Measurements from ENCODE around the gene ANKRD33.
A peak's percentile ranks its signal among the peaks of the same experiment; 100 is the strongest.

ANKRD33 gene

DNA sequence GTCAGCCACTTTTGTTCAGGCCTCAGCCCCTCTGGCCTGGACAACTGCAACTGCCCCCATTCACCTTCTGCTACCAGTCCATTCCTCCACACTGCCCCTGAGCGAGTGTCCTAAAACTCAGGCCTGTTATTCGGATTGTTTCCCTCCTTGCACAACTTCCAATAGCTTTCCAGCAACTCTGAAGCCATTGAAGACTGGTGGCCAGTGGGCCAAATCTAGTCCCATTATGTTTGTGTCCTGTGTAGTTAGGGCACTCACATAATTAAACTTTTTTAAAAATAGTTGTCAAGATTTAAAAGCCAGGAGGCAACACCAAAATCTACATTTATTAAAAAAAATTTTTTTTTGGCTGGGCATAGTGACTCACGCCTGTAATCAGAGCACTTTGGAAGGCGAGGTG lies 21.6 kb upstream of the ANKRD33 start:
- H3K9me3 ChIP-seq (ENCODE audit: low read length) = no peaks in the 10 kb centered on the region
- H3K36me3 ChIP-seq (ENCODE audit: insufficient read depth, low read length) = no peaks in the 10 kb centered on the region
- no peaks in the 10 kb centered on the region for H3K27me3 ChIP-seq (ENCODE audit: insufficient read depth, low read length)
- H3K4me3 ChIP-seq (ENCODE audit: low read length) = no peak overlapping the region
- peaks cover 52% of the 10 kb centered on the region for H3K4me1 ChIP-seq (ENCODE audit: insufficient read depth, low read length)
- no peak overlapping the region for H2AFZ ChIP-seq (ENCODE audit: low read depth, low read length)

DNA sequence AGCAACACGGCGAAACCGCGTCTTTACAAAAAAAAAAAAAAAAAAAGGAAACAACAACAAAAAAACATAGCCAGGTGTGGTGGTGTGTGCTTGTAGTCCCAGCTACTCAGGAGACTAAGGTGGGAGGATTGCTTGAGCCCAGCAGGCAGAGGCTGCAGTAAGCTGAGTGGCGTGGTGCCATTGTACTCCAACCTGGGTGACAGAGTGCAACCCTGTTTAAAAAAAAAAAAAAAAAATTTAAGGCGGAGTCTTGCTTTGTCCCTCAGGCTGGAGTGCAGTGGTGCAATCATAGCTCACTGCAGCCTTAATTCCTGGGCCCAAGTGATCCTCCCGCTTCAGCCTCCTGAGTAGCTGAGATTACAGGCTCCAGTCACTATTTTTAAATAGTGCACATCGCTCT lies 21.1 kb upstream of the ANKRD33 start:
- no peak overlapping the region for H3K4me3 ChIP-seq (ENCODE audit: low read length)
- H3K36me3 ChIP-seq (ENCODE audit: insufficient read depth, low read length) = no peaks in the 10 kb centered on the region
- H3K4me1 ChIP-seq (ENCODE audit: insufficient read depth, low read length) = peaks cover 57% of the 10 kb centered on the region
- H3K9me3 ChIP-seq (ENCODE audit: low read length) = no peaks in the 10 kb centered on the region
- no peaks in the 10 kb centered on the region for H3K27me3 ChIP-seq (ENCODE audit: insufficient read depth, low read length)
- H2AFZ ChIP-seq (ENCODE audit: low read depth, low read length) = no peak overlapping the region

DNA sequence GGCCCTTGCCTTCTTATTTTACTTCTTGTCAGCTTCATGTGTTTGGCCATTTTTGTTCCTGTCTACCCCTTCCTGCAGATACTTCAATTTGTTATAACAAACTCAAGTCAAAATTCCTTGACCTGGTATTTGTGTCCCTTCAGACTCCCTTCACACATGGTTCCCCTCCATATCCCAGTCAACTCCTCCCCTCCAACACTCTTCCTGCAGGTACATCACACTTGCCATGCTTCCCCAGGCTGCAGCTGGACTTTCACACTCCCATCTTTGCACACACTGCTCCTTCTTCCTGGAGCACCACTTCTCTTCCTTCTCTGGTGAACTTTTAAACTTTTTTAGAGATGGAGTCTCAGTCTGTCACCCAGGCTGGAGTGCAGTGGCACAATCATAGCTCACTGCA lies 20.5 kb upstream of the ANKRD33 start:
- H3K27me3 ChIP-seq (ENCODE audit: insufficient read depth, low read length) = no peaks in the 10 kb centered on the region
- no peak overlapping the region for H3K4me3 ChIP-seq (ENCODE audit: low read length)
- H3K36me3 ChIP-seq (ENCODE audit: insufficient read depth, low read length) = no peaks in the 10 kb centered on the region
- H3K9me3 ChIP-seq (ENCODE audit: low read length) = no peaks in the 10 kb centered on the region
- H2AFZ ChIP-seq (ENCODE audit: low read depth, low read length) = no peak overlapping the region
- peaks cover 63% of the 10 kb centered on the region for H3K4me1 ChIP-seq (ENCODE audit: insufficient read depth, low read length)

DNA sequence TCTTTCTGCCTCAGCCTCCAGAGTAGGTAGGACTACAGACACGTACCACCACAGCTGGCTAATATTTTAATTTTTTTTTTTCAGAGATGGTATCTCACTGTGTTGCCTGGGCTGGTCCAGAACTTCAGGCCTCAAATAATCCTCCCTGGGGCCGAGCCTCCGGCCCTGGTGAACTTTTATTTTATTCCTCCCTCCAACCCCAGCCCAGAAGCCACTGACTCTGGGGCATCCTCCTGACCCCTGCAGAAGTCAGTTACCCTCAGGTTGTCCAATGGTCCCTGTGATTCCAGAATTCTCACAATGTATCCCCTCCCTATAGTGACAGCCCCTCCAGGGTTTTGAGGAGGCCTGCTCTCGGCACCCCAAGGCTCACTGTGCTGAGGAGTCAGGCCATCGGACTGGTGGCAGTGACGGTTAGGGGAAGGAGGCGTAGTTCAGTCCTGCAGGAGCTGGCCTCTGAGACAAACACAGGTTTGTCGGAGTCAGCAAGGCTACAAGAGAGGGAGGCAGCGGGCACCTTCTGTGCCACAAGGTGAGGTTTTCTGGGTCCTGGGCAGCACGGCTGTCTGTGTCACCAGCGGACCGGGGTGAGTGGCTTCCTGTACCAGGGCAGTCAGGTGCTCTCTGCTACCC lies 20.0 kb upstream of the ANKRD33 start:
- H3K36me3 ChIP-seq (ENCODE audit: insufficient read depth, low read length) = no peaks in the 10 kb centered on the region
- no peak overlapping the region for H3K4me3 ChIP-seq (ENCODE audit: low read length)
- no peaks in the 10 kb centered on the region for H3K27me3 ChIP-seq (ENCODE audit: insufficient read depth, low read length)
- peaks cover 61% of the 10 kb centered on the region for H3K4me1 ChIP-seq (ENCODE audit: insufficient read depth, low read length)
- H2AFZ ChIP-seq (ENCODE audit: low read depth, low read length) = no peak overlapping the region
- no peaks in the 10 kb centered on the region for H3K9me3 ChIP-seq (ENCODE audit: low read length)

DNA sequence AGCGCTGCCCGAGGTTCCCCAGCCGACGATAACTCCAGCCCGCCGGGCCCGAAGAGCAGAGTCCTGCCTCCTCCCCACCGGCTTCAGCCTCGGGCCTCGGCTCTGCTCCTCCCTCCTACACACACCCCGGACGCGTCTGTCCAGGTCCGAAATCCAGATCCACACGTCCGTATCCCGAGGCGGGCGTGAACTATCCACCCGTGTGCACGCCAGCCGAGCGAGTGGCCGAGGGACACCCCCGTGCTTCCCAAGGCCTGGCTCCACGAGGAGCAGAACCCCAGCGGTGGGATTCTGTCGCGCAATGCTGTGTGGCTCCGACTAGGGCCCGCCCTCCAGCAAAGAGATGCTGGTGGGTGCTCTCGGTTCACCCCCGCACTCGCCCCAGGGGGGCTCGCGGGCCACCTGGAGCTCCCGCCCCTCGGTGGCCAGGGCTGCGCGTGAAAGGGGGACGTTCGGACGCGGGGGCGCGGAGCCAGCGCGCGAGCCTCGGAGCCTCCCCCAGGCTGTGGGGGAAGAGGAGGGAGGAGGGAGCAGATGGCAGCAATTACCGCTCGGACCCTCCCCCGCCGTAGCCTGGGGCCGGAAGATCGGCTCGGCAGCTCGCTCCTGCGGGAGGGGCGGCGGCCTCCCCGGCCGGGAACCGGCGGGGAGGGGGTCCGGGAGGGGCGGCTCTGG lies 18.9 kb upstream of the ANKRD33 start:
- Histone ChIP-seq H3K9me3 (ENCODE audit: low read length) (no peaks in the 10 kb centered on the region), H3K4me1 (ENCODE audit: insufficient read depth, low read length) (peaks cover 58% of the 10 kb centered on the region), H3K36me3 (ENCODE audit: insufficient read depth, low read length) (no peaks in the 10 kb centered on the region), H3K27me3 (ENCODE audit: insufficient read depth, low read length) (no peaks in the 10 kb centered on the region), H3K4me3 (ENCODE audit: low read length) (no peak overlapping the region), H2AFZ (ENCODE audit: low read depth, low read length) (peak overlapping the region; percentile 60)

DNA sequence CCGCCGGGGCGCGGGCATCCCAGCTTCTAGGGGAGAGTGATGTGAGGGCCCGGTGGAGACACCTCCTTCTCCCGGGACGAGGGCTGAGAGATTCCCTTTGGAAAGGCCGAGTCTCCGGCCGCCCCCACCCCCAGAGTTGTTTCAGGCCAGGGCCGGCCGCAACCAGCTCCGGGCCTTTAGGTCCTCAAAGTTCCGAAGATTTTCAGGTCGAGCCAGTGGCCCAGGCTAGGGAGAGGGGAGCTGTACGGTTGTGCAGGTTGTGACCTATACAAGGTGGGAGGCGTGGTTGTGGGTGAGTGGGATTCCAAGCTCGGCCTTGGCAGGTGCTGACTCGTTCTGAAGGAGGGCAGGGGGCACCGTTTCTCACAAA lies 18.4 kb upstream of the ANKRD33 start:
- Histone ChIP-seq H2AFZ (ENCODE audit: low read depth, low read length) (peak overlapping the region; percentile 60), H3K4me1 (ENCODE audit: insufficient read depth, low read length) (peaks cover 61% of the 10 kb centered on the region), H3K36me3 (ENCODE audit: insufficient read depth, low read length) (no peaks in the 10 kb centered on the region), H3K4me3 (ENCODE audit: low read length) (peak overlapping the region; percentile 3), H3K9me3 (ENCODE audit: low read length) (no peaks in the 10 kb centered on the region), H3K27me3 (ENCODE audit: insufficient read depth, low read length) (no peaks in the 10 kb centered on the region)

DNA sequence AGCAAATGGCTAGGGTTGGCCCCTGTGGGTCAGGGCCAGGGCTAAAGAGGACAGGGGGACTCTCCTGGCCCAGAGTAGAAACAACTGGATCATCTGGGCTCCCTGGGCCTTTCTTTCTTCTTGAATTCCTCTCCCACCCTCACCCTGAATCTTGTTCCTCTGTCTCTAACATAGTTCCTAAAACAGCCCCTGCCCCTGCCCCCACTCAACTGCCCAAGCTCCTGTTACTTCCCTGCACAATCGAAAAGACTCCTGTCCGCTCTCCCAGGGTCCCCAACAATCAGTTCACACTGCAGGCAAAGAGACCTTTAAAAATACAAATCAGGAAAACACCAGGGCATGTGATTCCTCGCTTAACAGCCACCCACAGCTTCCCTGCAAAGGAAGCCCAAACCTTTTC lies 18.0 kb upstream of the ANKRD33 start:
- Histone ChIP-seq H3K4me3 (ENCODE audit: low read length) (no peak overlapping the region), H3K27me3 (ENCODE audit: insufficient read depth, low read length) (no peaks in the 10 kb centered on the region), H3K4me1 (ENCODE audit: insufficient read depth, low read length) (peaks cover 58% of the 10 kb centered on the region), H2AFZ (ENCODE audit: low read depth, low read length) (peak overlapping the region; percentile 60), H3K9me3 (ENCODE audit: low read length) (no peaks in the 10 kb centered on the region), H3K36me3 (ENCODE audit: insufficient read depth, low read length) (no peaks in the 10 kb centered on the region)

DNA sequence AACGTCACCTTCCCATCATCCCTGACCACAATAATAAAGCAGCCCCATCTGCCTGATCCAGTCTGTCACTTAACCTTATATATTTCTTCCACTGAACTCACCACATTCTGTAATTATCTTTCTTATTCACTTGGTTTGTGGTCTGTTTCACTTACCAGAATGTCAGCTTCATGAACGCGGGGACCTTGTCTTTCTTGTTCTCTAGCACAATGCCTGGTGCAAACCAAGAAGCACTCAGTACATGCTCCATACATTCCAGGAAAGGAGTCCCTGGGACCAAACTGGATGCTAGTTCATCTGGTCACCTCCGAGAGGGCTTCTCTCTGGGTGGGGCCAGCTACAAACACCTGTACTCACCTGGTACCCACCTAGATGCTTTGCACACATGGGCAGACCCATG lies 17.4 kb upstream of the ANKRD33 start:
- Histone ChIP-seq H2AFZ (ENCODE audit: low read depth, low read length) (peak overlapping the region; percentile 37), H3K4me3 (ENCODE audit: low read length) (no peak overlapping the region), H3K4me1 (ENCODE audit: insufficient read depth, low read length) (peaks cover 52% of the 10 kb centered on the region), H3K27me3 (ENCODE audit: insufficient read depth, low read length) (no peaks in the 10 kb centered on the region), H3K36me3 (ENCODE audit: insufficient read depth, low read length) (no peaks in the 10 kb centered on the region), H3K9me3 (ENCODE audit: low read length) (no peaks in the 10 kb centered on the region)

DNA sequence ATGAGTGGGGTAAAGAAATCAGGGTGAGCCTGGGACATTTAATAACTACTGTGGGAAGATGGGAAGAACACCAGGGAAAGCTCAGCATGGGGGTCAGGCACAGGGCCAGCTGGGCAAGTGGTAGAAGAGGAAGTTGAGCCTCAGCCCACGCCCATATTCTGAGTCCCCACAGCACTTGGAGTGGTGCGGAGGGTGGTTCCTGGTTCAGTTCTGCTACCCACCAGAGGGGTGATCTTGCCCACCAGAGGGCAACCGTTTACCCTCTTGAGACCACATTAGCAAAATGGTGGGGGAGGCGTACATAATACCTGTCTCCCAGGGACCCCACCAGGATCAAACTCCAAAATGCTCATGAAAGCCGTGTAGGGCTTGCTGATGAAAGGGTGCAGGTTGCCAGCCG lies 16.8 kb upstream of the ANKRD33 start:
- Histone ChIP-seq H3K4me1 (ENCODE audit: insufficient read depth, low read length) (peaks cover 46% of the 10 kb centered on the region), H2AFZ (ENCODE audit: low read depth, low read length) (no peak overlapping the region), H3K4me3 (ENCODE audit: low read length) (no peak overlapping the region), H3K27me3 (ENCODE audit: insufficient read depth, low read length) (no peaks in the 10 kb centered on the region), H3K9me3 (ENCODE audit: low read length) (no peaks in the 10 kb centered on the region), H3K36me3 (ENCODE audit: insufficient read depth, low read length) (no peaks in the 10 kb centered on the region)

DNA sequence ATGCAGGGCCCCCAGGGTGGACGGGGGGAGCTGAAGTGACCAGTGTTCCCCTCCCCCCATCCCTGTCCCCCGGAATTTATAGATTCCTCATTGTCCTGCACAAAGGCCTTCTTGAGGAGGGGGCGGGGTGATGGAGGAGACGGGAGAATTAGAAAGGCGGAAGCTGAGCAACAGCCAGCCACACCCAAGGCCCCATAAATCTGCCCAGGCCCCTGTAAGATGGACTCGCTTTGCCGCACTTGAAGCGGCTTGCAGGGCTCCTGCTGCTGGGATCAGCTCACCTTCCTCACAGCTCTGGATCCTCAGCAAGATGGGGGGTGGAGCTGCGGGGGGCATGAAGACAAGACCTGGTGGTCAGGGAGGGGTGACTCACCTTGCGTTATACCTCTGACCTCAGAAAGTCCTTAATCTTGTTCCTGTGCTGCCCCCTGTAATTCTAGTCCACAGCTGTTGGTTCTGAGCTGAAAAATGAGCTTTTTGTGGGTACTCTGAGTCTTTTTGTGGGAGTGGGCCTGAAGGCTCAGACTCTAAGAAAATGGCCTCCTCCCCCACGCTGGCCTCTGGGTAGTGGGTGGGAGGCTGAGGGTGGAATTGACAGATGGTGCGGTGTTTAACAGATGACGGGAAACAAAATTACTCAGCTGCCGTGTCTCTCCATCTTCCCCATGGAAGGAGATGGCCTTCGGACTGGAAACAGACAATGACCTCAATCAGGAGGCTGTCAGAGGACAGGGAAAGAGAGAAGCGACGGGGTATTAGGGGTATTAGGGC lies 15.8 kb upstream of the ANKRD33 start:
- Histone ChIP-seq H3K36me3 (ENCODE audit: insufficient read depth, low read length) (no peaks in the 10 kb centered on the region), H3K4me1 (ENCODE audit: insufficient read depth, low read length) (peaks cover 44% of the 10 kb centered on the region), H3K9me3 (ENCODE audit: low read length) (no peaks in the 10 kb centered on the region), H3K27me3 (ENCODE audit: insufficient read depth, low read length) (no peaks in the 10 kb centered on the region), H3K4me3 (ENCODE audit: low read length) (no peak overlapping the region), H2AFZ (ENCODE audit: low read depth, low read length) (no peak overlapping the region)

DNA sequence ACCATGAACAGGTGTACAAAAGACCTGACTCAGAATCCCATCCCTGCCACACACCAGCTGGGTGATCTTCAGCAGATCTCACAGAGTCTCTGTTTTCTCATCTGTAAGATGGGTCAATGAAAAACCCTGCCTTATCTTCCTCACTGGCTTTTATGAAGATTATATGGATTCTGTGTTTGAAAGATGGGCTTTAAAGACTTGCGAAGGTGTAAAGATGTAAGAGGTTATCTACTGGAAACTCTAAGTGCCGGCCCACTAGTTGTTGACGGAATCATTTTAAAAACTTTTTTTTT lies 15.3 kb upstream of the ANKRD33 start:
- Histone ChIP-seq H3K9me3 (ENCODE audit: low read length) (no peaks in the 10 kb centered on the region), H3K36me3 (ENCODE audit: insufficient read depth, low read length) (no peaks in the 10 kb centered on the region), H3K4me3 (ENCODE audit: low read length) (no peak overlapping the region), H2AFZ (ENCODE audit: low read depth, low read length) (no peak overlapping the region), H3K4me1 (ENCODE audit: insufficient read depth, low read length) (peaks cover 44% of the 10 kb centered on the region), H3K27me3 (ENCODE audit: insufficient read depth, low read length) (no peaks in the 10 kb centered on the region)

DNA sequence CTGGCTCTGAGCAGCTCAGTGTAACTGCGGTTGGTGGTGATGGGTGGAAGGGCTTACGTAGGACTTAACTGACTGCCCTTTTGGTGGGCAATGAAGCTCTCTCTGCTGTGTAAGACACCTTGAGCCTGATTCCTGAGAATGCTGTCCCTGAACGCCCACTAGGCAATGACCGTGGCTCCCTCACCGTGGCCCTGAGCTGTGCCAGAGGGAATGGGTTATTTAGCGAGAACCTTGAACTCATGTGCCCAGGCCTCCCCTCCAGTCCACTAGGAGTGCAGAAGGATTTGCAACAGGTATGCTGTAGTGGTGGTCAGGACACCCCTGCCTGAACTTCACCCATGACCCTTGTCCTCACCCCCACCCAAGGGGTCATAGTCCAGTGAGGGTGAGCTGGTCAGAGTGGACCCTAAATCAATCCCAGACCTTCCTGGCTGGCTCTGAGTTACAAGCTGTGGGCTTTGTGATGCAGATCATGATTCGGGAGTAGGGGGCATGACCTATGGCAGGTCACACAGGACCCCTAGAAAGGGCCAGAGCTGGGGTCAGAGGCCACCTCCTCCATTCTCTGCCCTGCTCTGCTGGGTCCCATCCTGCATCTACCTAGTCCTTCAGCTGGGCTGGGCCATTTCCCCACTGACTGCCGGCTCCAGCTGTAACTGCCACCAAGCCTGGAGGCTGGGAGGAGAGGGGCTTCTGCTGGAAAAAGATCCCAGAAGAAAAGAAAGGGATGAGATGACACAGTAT lies 14.5 kb upstream of the ANKRD33 start:
- Histone ChIP-seq H3K4me1 (ENCODE audit: insufficient read depth, low read length) (peaks cover 44% of the 10 kb centered on the region), H3K27me3 (ENCODE audit: insufficient read depth, low read length) (no peaks in the 10 kb centered on the region), H2AFZ (ENCODE audit: low read depth, low read length) (no peak overlapping the region), H3K4me3 (ENCODE audit: low read length) (no peak overlapping the region), H3K36me3 (ENCODE audit: insufficient read depth, low read length) (no peaks in the 10 kb centered on the region), H3K9me3 (ENCODE audit: low read length) (no peaks in the 10 kb centered on the region)

DNA sequence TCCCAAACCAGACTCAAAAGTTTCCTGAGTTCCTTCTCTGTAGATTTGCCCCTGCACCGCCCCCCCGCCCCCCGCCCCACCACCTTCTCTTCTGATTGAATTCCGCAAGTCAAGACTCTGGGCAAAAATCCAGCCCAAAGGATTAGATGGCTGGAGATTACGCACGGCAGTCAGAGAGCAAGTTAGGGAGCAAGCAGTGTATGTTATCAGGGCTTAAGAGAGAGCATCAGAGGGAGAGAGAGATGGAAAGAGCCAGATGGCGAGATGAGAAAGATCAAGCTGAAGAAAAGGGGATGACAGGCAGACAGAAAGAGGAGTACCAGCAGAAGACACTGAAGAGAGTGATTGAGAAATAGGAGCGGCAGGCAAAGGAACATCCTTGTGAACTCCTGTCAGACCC lies 13.9 kb upstream of the ANKRD33 start:
- Histone ChIP-seq H3K9me3 (ENCODE audit: low read length) (no peaks in the 10 kb centered on the region), H2AFZ (ENCODE audit: low read depth, low read length) (no peak overlapping the region), H3K36me3 (ENCODE audit: insufficient read depth, low read length) (no peaks in the 10 kb centered on the region), H3K4me1 (ENCODE audit: insufficient read depth, low read length) (peaks cover 44% of the 10 kb centered on the region), H3K4me3 (ENCODE audit: low read length) (no peak overlapping the region), H3K27me3 (ENCODE audit: insufficient read depth, low read length) (no peaks in the 10 kb centered on the region)

All from neuron (in vitro differentiated cells).